A673 (cell line): ENCODE data around the gene ERICH4. TPM values are rescaled to one million over a fixed set of nuclear protein-coding genes. Genes with fewer than 3 reads are reported as not detected.

ENCODE experiments used
- BruUV-seq: library from RNA; stranded (reverse); fragments of 400-500 nt; replicated peaks from 2 replicates; lab custom pipeline; 2021; lab: Mats Ljungman, UMichigan
- CTCF ChIA-PET: fragments of 300-600 bp; sonication (Branson Sonifier 250); formaldehyde crosslinking; loops from one replicate; lab custom pipeline; 2022; ENCODE audit warnings: antibody characterized with exemption; lab: Charles Lee
- POLR2A ChIA-PET: fragments of 300-600 bp; sonication (Branson Sonifier 250); formaldehyde crosslinking; loops from one replicate; lab custom pipeline; 2022; ENCODE audit warnings: antibody characterized with exemption; ENCODE audit not compliant: low non-redundant PET; lab: Charles Lee
- DNase-seq: peaks from one replicate; pipeline ENCODE4 v3.0.0-alpha.2; 2015; ENCODE audit warnings: low spot score
- H3K27ac ChIP-seq: fragments of 200-600 bp; sonication (generic); 2 replicates; pipeline ENCODE4 v1.5.1; 2016; ENCODE audit warnings: mixed run types, low read depth, mild to moderate bottlenecking, mixed read lengths, antibody characterized with exemption, low read length; ENCODE audit not compliant: poor library complexity, severe bottlenecking
- H3K27me3 ChIP-seq: fragments of 200-600 bp; sonication (generic); replicated peaks from 2 replicates; pipeline ENCODE4 v1.6.1; 2017; ENCODE audit warnings: mixed run types, low read depth, mild to moderate bottlenecking, mixed read lengths, antibody characterized with exemption, low read length; ENCODE audit not compliant: insufficient read depth, poor library complexity
- H3K36me3 ChIP-seq: fragments of 200-600 bp; sonication (generic); 2 replicates; pipeline ENCODE4 v1.6.1; 2016; ENCODE audit warnings: mixed run types, mild to moderate bottlenecking, mixed read lengths, antibody characterized with exemption, low read length; ENCODE audit not compliant: insufficient read depth, poor library complexity, severe bottlenecking
- H3K4me1 ChIP-seq: fragments of 200-600 bp; sonication (generic); 2 replicates; pipeline ENCODE4 v1.6.1; 2017; ENCODE audit warnings: mixed run types, mild to moderate bottlenecking, mixed read lengths, antibody characterized with exemption, low read length; ENCODE audit not compliant: insufficient read depth, poor library complexity, severe bottlenecking
- H3K4me3 ChIP-seq: fragments of 200-600 bp; sonication (generic); 2 replicates; pipeline ENCODE4 v1.5.1; 2016; ENCODE audit warnings: low read depth, mixed run types, mild to moderate bottlenecking, mixed read lengths, low read length; ENCODE audit not compliant: poor library complexity, severe bottlenecking
- H3K9me3 ChIP-seq: fragments of 200-600 bp; sonication (generic); 2 replicates; pipeline ENCODE4 v1.6.1; 2016; ENCODE audit warnings: mixed run types, low read depth, mild to moderate bottlenecking, mixed read lengths, antibody characterized with exemption, low read length; ENCODE audit not compliant: poor library complexity, severe bottlenecking
- CTCF ChIP-seq: fragments of 300-800, 200-600 bp; sonication (generic); conservative IDR thresholded peaks from 2 replicates; pipeline ENCODE4 v1.5.1; 2017; ENCODE audit warnings: low read depth, mild to moderate bottlenecking, antibody characterized with exemption, low read length, moderate library complexity, mixed read lengths
- EZH2 ChIP-seq: fragments of 200-600 bp; sonication (generic); IDR thresholded peaks from 2 replicates; pipeline ENCODE4 v1.6.1; 2017; ENCODE audit warnings: borderline replicate concordance, low read depth, mild to moderate bottlenecking, mixed read lengths, antibody characterized with exemption, low read length; ENCODE audit not compliant: poor library complexity, severe bottlenecking
- intact Hi-C: fragments of 100-400 bp; cut with micrococcal nuclease; formaldehyde crosslinking; loops from one replicate; pipeline ENCODE4 v1.10.0; 2022; ENCODE audit not compliant: unreplicated experiment
- total RNA-seq: library from RNA; stranded (reverse); gene quantifications from 2 replicates; pipeline ENCODE4 v1.2.3, GENCODE V29; 2021

The ERICH4 gene
- total RNA-seq, 1 experiment from 2014 or later: not detected

- BruUV-seq: no TSS peak
- Histone ChIP-seq H3K27ac (no peak overlapping the region), H3K9me3 (no peaks in the 10 kb centered on the region), H3K4me1 (no peaks in the 10 kb centered on the region), H3K27me3 (no peaks in the 10 kb centered on the region), H3K36me3 (no peaks in the 10 kb centered on the region), H3K4me3 (no peak overlapping the region)
- ChIA-PET CTCF (interaction anchor here (0.6 kb wide), 1 partner anchor 138 kb away, joined by 12 read pairs; no protein-coding TSS in a partner anchor), POLR2A (no interaction called here)
- no peak for TF ChIP-seq CTCF
- TF ChIP-seq EZH2: no peak
- DNase-seq: no peak
- intact Hi-C loops: no loop called here
Measured at GRCh38 chr19:41410336-41411054, 32.5 kb upstream of the ERICH4 start.

- Histone ChIP-seq H3K36me3 (peaks cover 1% of the 10 kb centered on the region), H3K27ac (no peak overlapping the region), H3K9me3 (no peaks in the 10 kb centered on the region), H3K4me1 (no peaks in the 10 kb centered on the region), H3K4me3 (no peak overlapping the region), H3K27me3 (no peaks in the 10 kb centered on the region)
- DNase-seq: no peak
- ChIA-PET POLR2A (no interaction called here), CTCF (no interaction called here)
- TF ChIP-seq CTCF (no peak), EZH2 (no peak)
- intact Hi-C loops: no loop called here
- BruUV-seq: no TSS peak
Measured at GRCh38 chr19:41411100-41411967, 31.6 kb upstream of the ERICH4 start.

- no peaks in the 10 kb centered on the region for H3K9me3 ChIP-seq
- CTCF ChIA-PET: no interaction called here
- DNase-seq: no peak
- intact Hi-C loops: no loop called here
- POLR2A ChIA-PET: no interaction called here
- H3K27me3 ChIP-seq: no peaks in the 10 kb centered on the region
- no peak overlapping the region for H3K4me3 ChIP-seq
- H3K4me1 ChIP-seq: no peaks in the 10 kb centered on the region
- peaks cover 2% of the 10 kb centered on the region for H3K36me3 ChIP-seq
- TF ChIP-seq CTCF (no peak), EZH2 (no peak)
- H3K27ac ChIP-seq: no peak overlapping the region
- no TSS peak for BruUV-seq
Measured at GRCh38 chr19:41411968-41412265, 31.0 kb upstream of the ERICH4 start.
